HUES6 (cell line): ENCODE measurements around the gene FLOT2.

Experiments
- H3K27ac ChIP-seq: 2 replicates; pipeline ENCODE4 v1.7.0; 2013; ENCODE audit warnings: low read depth, mild to moderate bottlenecking, low read length, inconsistent platforms
- H3K27me3 ChIP-seq: 2 replicates; pipeline ENCODE4 v1.6.1; 2013; ENCODE audit warnings: low read length; ENCODE audit not compliant: control insufficient read depth, insufficient read depth
- H3K36me3 ChIP-seq: 2 replicates; pipeline ENCODE4 v1.6.1; 2013; ENCODE audit warnings: low read length; ENCODE audit not compliant: control insufficient read depth, insufficient read depth
- H3K4me1 ChIP-seq: 2 replicates; pipeline ENCODE4 v1.6.1; 2013; ENCODE audit warnings: low read length; ENCODE audit not compliant: control insufficient read depth, insufficient read depth
- H3K4me3 ChIP-seq: 2 replicates; pipeline ENCODE4 v1.5.1; 2013; ENCODE audit warnings: low read depth, low read length
- H3K9ac ChIP-seq: one replicate; pipeline ENCODE4 v1.6.1; 2013; ENCODE audit warnings: mild to moderate bottlenecking, low read length
- H3K9me3 ChIP-seq: 2 replicates; pipeline ENCODE4 v1.6.1; 2013; ENCODE audit warnings: low read depth, low read length; ENCODE audit not compliant: control insufficient read depth, insufficient read depth

FLOT2 gene

GRCh38 chr17:28916302-28916934 lies 18.9 kb upstream of the FLOT2 start:
- no peak overlapping the region for H3K9ac ChIP-seq
- no peaks in the 10 kb centered on the region for H3K27me3 ChIP-seq
- H3K9me3 ChIP-seq = no peaks in the 10 kb centered on the region
- H3K36me3 ChIP-seq = peaks cover 94% of the 10 kb centered on the region
- no peaks in the 10 kb centered on the region for H3K4me1 ChIP-seq
- no peak overlapping the region for H3K27ac ChIP-seq
- no peak overlapping the region for H3K4me3 ChIP-seq

DNA sequence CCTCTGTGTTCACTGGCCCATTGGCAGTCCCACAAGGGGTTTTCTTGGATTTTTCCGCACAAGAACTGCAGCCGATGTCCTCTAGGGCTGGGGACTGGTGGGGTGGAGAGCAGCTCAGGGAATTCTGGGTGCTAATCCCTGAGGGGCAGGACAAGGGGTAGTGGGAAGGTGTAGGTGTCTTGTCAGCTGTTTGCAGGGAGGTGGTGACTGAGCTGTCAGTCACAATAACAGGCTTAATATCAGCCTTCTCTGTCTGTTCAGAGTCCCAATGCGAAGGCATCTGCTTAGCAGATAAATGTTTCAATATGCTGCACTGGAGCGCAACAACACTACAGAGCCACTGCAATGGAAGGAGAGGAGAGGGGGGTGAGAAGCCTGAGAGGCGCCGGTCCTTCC lies 15.4 kb upstream of the FLOT2 start:
- H3K4me1 ChIP-seq = peaks cover 20% of the 10 kb centered on the region; the same call in 1 of the 2 replicates
- no peaks in the 10 kb centered on the region for H3K9me3 ChIP-seq
- no peaks in the 10 kb centered on the region for H3K27me3 ChIP-seq
- no peak overlapping the region for H3K27ac ChIP-seq
- H3K4me3 ChIP-seq = no peak overlapping the region
- no peak overlapping the region for H3K9ac ChIP-seq
- H3K36me3 ChIP-seq = peaks cover 96% of the 10 kb centered on the region

DNA sequence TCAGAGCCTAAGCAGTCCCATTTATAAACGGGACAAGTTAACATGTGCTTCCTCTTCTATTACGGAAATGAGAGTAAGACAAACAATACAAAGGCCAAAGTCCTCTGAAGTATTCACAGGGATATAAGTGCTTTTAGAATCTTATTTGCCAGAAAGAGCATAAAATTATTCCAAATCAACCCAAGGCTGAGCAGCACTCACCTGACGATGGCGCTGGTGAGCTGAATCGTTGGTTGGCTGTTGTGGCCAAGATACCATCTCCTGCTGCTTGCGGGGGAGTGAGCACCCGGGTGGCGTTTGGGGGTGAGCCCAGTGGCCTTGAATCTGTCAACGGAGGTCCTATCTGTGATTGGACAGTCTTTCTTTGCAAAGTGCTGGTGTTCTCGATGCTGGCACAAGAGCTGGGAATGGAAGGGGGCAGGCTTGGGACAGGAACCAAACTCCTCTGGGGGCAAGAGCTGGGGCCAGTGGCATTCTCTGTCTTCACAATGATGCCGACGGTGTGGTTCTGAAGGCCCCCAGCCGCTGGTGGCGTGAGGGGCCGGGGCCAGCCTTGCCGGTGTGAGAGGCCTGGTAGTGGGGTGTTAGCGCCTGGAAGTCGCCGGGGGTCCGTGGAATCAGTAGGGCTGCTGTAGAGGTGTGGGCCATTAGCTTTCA lies 14.9 kb upstream of the FLOT2 start:
- Histone ChIP-seq H3K36me3 (peaks cover 96% of the 10 kb centered on the region), H3K9me3 (no peaks in the 10 kb centered on the region), H3K27me3 (no peaks in the 10 kb centered on the region), H3K27ac (no peak overlapping the region), H3K4me3 (no peak overlapping the region), H3K9ac (no peak overlapping the region), H3K4me1 (peaks cover 20% of the 10 kb centered on the region; the same call in 1 of the 2 replicates)

GRCh38 chr17:28911411-28912045 lies 14.0 kb upstream of the FLOT2 start:
- Histone ChIP-seq H3K4me1 (peaks cover 20% of the 10 kb centered on the region; the same call in 1 of the 2 replicates), H3K27ac (no peak overlapping the region), H3K27me3 (no peaks in the 10 kb centered on the region), H3K4me3 (no peak overlapping the region), H3K9ac (no peak overlapping the region), H3K9me3 (no peaks in the 10 kb centered on the region), H3K36me3 (peaks cover 96% of the 10 kb centered on the region)

DNA sequence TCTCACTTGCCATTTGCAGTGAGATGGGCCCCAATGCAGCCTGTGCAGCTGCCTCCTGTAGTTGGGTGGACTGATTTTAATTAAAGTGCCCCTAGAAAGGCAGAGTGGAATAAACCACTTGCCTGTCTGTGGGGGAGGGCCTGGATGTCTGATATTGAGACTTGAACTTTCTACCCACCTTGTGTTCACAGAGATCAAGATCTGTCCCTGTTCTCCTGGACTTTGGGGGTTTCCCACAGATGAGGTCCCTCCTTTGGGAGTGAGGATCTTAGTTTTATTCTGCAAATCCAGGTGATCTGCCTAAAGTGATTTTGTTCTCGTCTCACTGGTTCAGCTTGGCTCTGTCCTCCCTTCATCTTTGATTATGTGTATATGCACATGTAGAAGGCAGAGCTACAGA lies 13.0 kb upstream of the FLOT2 start:
- H3K9ac ChIP-seq = no peak overlapping the region
- H3K9me3 ChIP-seq = no peaks in the 10 kb centered on the region
- no peaks in the 10 kb centered on the region for H3K27me3 ChIP-seq
- H3K36me3 ChIP-seq = peaks cover 92% of the 10 kb centered on the region
- H3K4me1 ChIP-seq = peaks cover 20% of the 10 kb centered on the region; the same call in 1 of the 2 replicates
- H3K27ac ChIP-seq = no peak overlapping the region
- H3K4me3 ChIP-seq = no peak overlapping the region

DNA sequence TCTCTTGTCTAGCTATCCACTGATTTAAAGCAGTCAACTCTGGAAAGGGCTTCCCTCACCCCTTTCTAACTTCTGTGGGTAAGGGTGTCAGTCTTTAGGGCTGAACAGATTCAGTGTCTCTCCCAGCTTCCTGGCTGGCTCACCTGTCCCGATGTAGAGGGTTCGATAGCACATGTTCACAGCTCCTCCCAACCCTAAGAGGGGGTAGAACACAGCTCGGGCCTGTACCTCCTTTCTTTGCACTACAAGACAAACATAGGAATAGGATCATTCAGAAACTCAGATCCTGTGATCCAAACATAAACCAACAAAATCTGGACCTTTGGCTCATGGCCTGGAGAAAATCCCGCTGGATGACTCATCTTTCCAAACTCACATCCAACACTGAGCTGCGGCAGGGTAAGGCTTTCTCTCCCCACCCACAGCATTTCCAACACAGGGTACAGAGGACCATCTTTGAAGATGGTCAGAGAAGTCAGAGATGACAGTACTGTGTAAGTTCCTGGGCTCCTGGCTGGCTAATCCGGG lies 11.2 kb upstream of the FLOT2 start:
- H3K36me3 ChIP-seq = peaks cover 76% of the 10 kb centered on the region

GRCh38 chr17:28907709-28908475 lies 10.4 kb upstream of the FLOT2 start:
- H3K9me3 ChIP-seq = no peaks in the 10 kb centered on the region
- H3K4me1 ChIP-seq = peaks cover 23% of the 10 kb centered on the region
- no peak overlapping the region for H3K9ac ChIP-seq
- H3K36me3 ChIP-seq = peaks cover 68% of the 10 kb centered on the region
- no peak overlapping the region for H3K4me3 ChIP-seq
- no peak overlapping the region for H3K27ac ChIP-seq
- H3K27me3 ChIP-seq = no peaks in the 10 kb centered on the region

More for the DNA sequence above, 11.2 kb upstream of the FLOT2 start:
- Histone ChIP-seq H3K9ac (no peak overlapping the region), H3K9me3 (no peaks in the 10 kb centered on the region), H3K27ac (no peak overlapping the region), H3K4me1 (peaks cover 20% of the 10 kb centered on the region; the same call in 1 of the 2 replicates), H3K4me3 (no peak overlapping the region), H3K27me3 (no peaks in the 10 kb centered on the region)

- H3K27me3 ChIP-seq = no peaks in the 10 kb centered on the region
- no peak overlapping the region for H3K27ac ChIP-seq
- no peak overlapping the region for H3K4me3 ChIP-seq
- H3K36me3 ChIP-seq = peaks cover 57% of the 10 kb centered on the region
- H3K9ac ChIP-seq = no peak overlapping the region
- H3K4me1 ChIP-seq = peaks cover 23% of the 10 kb centered on the region
- no peaks in the 10 kb centered on the region for H3K9me3 ChIP-seq
These were observed 9.3 kb upstream of the FLOT2 start for GRCh38 chr17:28906706-28907438.

DNA sequence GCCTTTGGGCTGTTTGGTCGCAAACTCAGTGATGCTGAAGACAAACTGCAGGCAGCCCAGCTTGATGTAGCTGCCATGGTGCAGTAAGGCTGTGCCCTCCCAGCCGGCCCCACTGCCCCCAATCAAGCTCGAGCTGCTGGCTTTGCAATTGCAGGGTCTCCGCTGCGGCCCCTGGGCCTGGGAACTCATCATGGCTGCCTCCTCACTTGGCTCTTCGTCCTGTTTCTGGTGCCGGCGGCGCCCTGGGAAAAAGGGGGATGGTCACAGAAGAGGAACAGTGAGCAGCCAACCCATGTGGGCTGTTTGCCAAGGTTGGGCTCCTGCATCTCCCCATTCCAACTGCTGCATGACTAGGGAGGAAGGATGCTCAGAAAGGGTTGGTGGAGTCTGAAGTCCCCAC lies 8.7 kb upstream of the FLOT2 start:
- Histone ChIP-seq H3K4me1 (peaks cover 23% of the 10 kb centered on the region), H3K27ac (no peak overlapping the region), H3K9ac (no peak overlapping the region), H3K9me3 (no peaks in the 10 kb centered on the region), H3K27me3 (no peaks in the 10 kb centered on the region), H3K4me3 (no peak overlapping the region), H3K36me3 (peaks cover 51% of the 10 kb centered on the region)

DNA sequence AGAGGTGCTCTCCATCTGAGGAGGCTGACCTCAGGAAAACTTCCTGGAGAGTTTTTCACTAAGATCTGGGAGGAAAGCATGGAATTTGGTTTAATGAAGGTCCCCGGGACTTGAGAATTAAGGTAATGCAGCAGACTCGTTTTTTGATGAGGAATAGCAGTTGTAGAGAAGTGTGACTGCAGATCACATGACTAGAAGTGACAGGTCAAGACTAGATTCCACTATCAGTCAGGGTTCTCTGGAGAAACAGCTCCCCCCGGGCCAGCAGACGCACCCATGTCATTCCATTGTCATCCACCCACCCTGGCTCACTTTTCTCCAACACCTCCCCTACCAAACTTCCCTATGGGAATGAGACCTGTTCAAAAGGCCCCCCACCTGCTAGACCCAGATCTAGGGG lies 7.3 kb upstream of the FLOT2 start:
- H3K36me3 ChIP-seq = peaks cover 43% of the 10 kb centered on the region

More for the DNA sequence above, 7.3 kb upstream of the FLOT2 start:
- H3K27me3 ChIP-seq = no peaks in the 10 kb centered on the region
- H3K27ac ChIP-seq = no peak overlapping the region
- no peak overlapping the region for H3K9ac ChIP-seq
- peaks cover 14% of the 10 kb centered on the region for H3K4me1 ChIP-seq
- no peaks in the 10 kb centered on the region for H3K9me3 ChIP-seq
- no peak overlapping the region for H3K4me3 ChIP-seq
